ENCODE data around the gene FMN1. TPM values are rescaled to one million over a fixed set of nuclear protein-coding genes. Genes with fewer than 3 reads are reported as not detected.

Gene FMN1
- total RNA-seq, 1 experiment from 2014 or later, result 2.4 TPM

GRCh38 chr15:32986147-32986546 is 208.4 kb downstream of the FMN1 start:
- no peak overlapping the region for H3K4me2 ChIP-seq (ENCODE audit: low read length)
- H3F3A ChIP-seq (ENCODE audit: low read length, unreplicated experiment), result no peaks in the 10 kb centered on the region
- POLR2A ChIA-PET (ENCODE audit: unreplicated experiment), result no interaction called here
- H3K9me3 ChIP-seq (ENCODE audit: low read length), result no peaks in the 10 kb centered on the region
- H3K4me1 ChIP-seq (ENCODE audit: insufficient read depth, low read length), result peaks cover 6% of the 10 kb centered on the region
- no peak for ATAC-seq
- no peaks in the 10 kb centered on the region for H3K79me2 ChIP-seq (ENCODE audit: low read length)
- no peaks in the 10 kb centered on the region for H4K20me1 ChIP-seq (ENCODE audit: low read length)
- no peak overlapping the region for H3K27ac ChIP-seq (ENCODE audit: low read length)
- no peaks in the 10 kb centered on the region for H3K9me2 ChIP-seq (replicated peaks; ENCODE audit: low read length)
- CTCF ChIA-PET, result no interaction called here
- BruUV-seq (replicated peaks), result no TSS peak
- no peak for DNase-seq
- H3K4me3 ChIP-seq (ENCODE audit: low read length), result no peak overlapping the region
- H3K27me3 ChIP-seq (ENCODE audit: low read length), result no peaks in the 10 kb centered on the region
- no peaks in the 10 kb centered on the region for H3K36me3 ChIP-seq (ENCODE audit: low read depth, low read length)
- H3K9ac ChIP-seq (ENCODE audit: low read length), result no peak overlapping the region
- intact Hi-C loops (cut with micrococcal nuclease), result no loop called here
- no peak for TF ChIP-seq EZH2phosphoT487 (IDR thresholded peaks at IDR 0.05; ENCODE audit: borderline replicate concordance, low read length)
- TF ChIP-seq EZH2 (IDR thresholded peaks at IDR 0.05; ENCODE audit: low read length, unreplicated experiment), result no peak
- no peak for TF ChIP-seq CTCF (conservative IDR thresholded peaks at IDR 0.05; ENCODE audit: low read depth, low read length)
- no peak overlapping the region for H2AFZ ChIP-seq (ENCODE audit: low read length)

GRCh38 chr15:32983679-32984078 is 210.8 kb downstream of the FMN1 start:
- Histone ChIP-seq H3K4me2 (ENCODE audit: low read length) (no peak overlapping the region), H3K4me3 (ENCODE audit: low read length) (no peak overlapping the region), H3K9me3 (ENCODE audit: low read length) (no peaks in the 10 kb centered on the region), H3K4me1 (ENCODE audit: insufficient read depth, low read length) (peaks cover 26% of the 10 kb centered on the region), H3F3A (ENCODE audit: low read length, unreplicated experiment) (peaks cover 3% of the 10 kb centered on the region), H3K36me3 (ENCODE audit: low read depth, low read length) (no peaks in the 10 kb centered on the region), H3K27ac (ENCODE audit: low read length) (no peak overlapping the region), H3K9ac (ENCODE audit: low read length) (no peak overlapping the region), H4K20me1 (ENCODE audit: low read length) (no peaks in the 10 kb centered on the region), H2AFZ (ENCODE audit: low read length) (no peak overlapping the region), H3K79me2 (ENCODE audit: low read length) (no peaks in the 10 kb centered on the region), H3K27me3 (ENCODE audit: low read length) (no peaks in the 10 kb centered on the region), H3K9me2 (replicated peaks; ENCODE audit: low read length) (no peaks in the 10 kb centered on the region)
- ChIA-PET POLR2A (ENCODE audit: unreplicated experiment) (no interaction called here), CTCF (interaction anchor here (0.6 kb wide), 1 partner anchor 13 kb away, joined by 5 read pairs; no protein-coding TSS in a partner anchor)
- no peak for ATAC-seq
- BruUV-seq (replicated peaks), result no TSS peak
- no peak for TF ChIP-seq CTCF (conservative IDR thresholded peaks at IDR 0.05; ENCODE audit: low read depth, low read length)
- no peak for TF ChIP-seq EZH2phosphoT487 (IDR thresholded peaks at IDR 0.05; ENCODE audit: borderline replicate concordance, low read length)
- TF ChIP-seq EZH2 (IDR thresholded peaks at IDR 0.05; ENCODE audit: low read length, unreplicated experiment), result no peak
- no peak for DNase-seq
- intact Hi-C loops (cut with micrococcal nuclease), result loop anchor here (5.0 kb wide), 1 partner anchor 156 kb away; no protein-coding TSS in a partner anchor

- Histone ChIP-seq H3K79me2 (ENCODE audit: low read length) (no peaks in the 10 kb centered on the region), H3K27me3 (ENCODE audit: low read length) (no peaks in the 10 kb centered on the region), H3K4me1 (ENCODE audit: insufficient read depth, low read length) (peaks cover 26% of the 10 kb centered on the region), H3K4me2 (ENCODE audit: low read length) (peak overlapping the region; percentile 8; the same call in 1 of the 2 replicates), H3K9me2 (replicated peaks; ENCODE audit: low read length) (no peaks in the 10 kb centered on the region), H3F3A (ENCODE audit: low read length, unreplicated experiment) (peaks cover 3% of the 10 kb centered on the region), H3K36me3 (ENCODE audit: low read depth, low read length) (no peaks in the 10 kb centered on the region), H4K20me1 (ENCODE audit: low read length) (no peaks in the 10 kb centered on the region), H2AFZ (ENCODE audit: low read length) (no peak overlapping the region), H3K27ac (ENCODE audit: low read length) (0 out of 2 replicates have a peak overlapping the region, but pooled peaks have one; percentile 19), H3K4me3 (ENCODE audit: low read length) (no peak overlapping the region), H3K9me3 (ENCODE audit: low read length) (no peaks in the 10 kb centered on the region), H3K9ac (ENCODE audit: low read length) (no peak overlapping the region)
- intact Hi-C loops (cut with micrococcal nuclease), result loop anchor here (5.0 kb wide), 1 partner anchor 155 kb away; no protein-coding TSS in a partner anchor
- no peak for DNase-seq
- ChIA-PET POLR2A (ENCODE audit: unreplicated experiment) (no interaction called here), CTCF (interaction anchor here (0.6 kb wide), 1 partner anchor 26 kb away, joined by 4 read pairs; no protein-coding TSS in a partner anchor)
- TF ChIP-seq EZH2phosphoT487 (IDR thresholded peaks at IDR 0.05; ENCODE audit: borderline replicate concordance, low read length), result no peak
- TF ChIP-seq CTCF (conservative IDR thresholded peaks at IDR 0.05; ENCODE audit: low read depth, low read length), result no peak
- TF ChIP-seq EZH2 (IDR thresholded peaks at IDR 0.05; ENCODE audit: low read length, unreplicated experiment), result no peak
- no TSS peak for BruUV-seq (replicated peaks)
- no peak for ATAC-seq
These were observed 212.5 kb downstream of the FMN1 start for GRCh38 chr15:32982001-32982400.

Measured in PC-3 (cell line).